ENCODE results near the gene MAGI1.

Gene MAGI1

GRCh38 chr3:65938147-65938546 is 100.6 kb downstream of the MAGI1 start:
- no peak for DNase-seq

DNA sequence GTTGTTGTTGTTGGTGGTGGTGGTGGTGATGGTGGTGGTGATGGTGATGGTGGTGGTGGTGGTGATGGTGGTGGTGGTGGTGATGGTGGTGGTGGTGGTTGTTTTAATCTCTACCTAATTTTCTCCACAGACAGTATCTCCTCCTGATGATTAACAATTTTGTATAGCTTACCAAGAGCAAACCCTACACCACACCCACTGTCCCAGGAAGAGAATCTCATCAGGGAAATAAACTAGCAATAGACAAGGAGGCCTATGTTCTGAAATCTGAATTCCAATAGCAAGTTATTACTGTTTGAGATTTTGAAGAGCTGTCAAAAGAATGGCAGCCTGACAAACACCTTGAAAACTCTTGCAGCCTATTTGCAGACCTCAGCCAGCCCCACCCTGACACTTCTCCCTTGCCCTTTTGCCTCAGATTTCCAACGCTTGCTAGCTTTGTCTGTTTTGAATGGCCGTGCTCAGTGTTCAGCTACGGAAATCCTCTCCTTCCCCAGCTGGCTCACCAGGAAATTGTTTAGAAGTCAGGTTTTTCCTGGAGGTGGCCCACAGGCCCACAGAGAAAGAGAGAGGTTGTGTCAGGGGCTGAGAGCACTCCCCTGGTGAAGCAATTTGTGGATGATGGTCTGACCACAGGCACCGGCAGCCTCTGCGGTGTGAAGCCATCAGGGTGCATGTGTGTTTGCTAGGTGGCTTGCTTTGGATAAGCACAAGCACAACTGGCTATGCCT is 101.6 kb downstream of the MAGI1 start:
- DNase-seq, result no peak

GRCh38 chr3:65935724-65936123 is 103.0 kb downstream of the MAGI1 start:
- no peak for DNase-seq

DNA sequence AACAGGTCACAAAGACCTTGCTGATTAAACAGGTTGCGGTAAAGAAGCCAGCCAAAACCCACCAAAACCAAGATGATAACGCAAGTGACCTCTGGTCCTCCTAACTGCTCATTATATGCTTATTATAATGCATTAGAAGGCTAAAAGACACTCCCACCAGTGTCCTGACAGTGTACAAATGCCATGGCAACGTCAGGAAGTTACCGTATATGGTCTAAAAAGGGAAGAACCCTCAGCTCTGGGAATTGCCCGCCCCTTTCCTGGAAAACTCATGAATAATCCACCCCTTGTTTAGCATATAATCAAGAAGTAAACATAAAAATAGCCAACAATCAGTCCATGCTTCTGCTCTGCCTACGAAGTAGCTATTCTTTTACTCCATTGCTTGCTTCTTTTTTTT is 108.1 kb downstream of the MAGI1 start:
- no peak for DNase-seq

DNA sequence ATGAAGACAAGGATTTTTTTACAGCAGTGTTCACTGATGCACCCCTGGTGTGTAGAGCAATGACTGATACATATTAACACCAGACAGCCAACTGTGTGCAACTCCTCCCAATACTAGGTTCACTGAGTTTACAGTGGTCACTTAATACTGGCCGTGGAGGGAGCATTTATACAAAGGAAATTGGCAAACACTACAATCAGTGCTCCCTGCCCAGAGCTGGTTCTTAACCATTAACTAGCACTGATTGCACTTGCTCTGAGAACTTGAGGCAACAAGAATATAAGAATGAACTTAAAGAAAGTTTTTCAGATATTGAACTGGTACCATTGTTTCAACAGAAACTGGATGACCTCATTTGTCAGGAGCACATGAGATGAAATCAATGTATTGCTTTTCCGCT is 110.6 kb downstream of the MAGI1 start:
- DNase-seq, result no peak

DNA sequence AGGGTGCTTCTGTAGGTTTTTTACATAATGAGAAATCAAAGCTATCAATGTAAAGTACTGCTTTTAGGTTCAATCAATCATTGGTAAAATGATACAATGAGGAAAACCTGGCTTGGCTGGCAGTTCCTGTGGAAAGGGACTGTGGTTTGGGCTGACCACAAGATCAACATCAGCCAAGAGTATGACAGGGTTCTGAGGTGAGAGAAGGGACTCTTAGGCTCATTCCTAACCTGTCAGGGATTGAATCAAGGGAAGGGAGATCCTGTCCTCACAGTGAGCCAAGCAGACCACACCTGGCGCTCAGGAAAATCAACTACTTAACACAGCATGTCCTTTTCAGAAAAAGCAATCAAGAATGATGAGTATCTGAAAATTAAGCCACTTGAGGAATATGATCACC is 111.1 kb downstream of the MAGI1 start:
- DNase-seq, result no peak

GRCh38 chr3:65925254-65925954 is 113.3 kb downstream of the MAGI1 start:
- DNase-seq, result no peak

GRCh38 chr3:65924762-65925161 is 114.0 kb downstream of the MAGI1 start:
- no peak for DNase-seq

DNA sequence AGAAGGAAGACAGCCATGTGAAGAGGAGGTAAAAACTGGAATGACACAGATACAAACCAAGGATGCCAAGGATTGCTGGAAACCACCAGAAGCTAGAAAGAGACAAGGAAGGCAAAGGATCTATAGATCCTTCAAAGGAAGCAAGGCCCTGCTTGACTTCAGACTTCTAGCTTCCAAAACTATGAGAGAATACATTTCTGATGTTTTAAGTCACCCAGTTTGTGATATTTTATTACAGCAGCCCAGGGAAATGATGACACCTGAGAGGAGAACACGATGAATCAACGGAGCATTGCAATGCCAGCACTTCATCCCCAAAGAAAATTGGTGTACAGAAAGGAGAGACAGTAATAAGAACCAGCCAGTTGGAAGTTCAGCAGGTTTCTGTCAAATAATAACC is 116.3 kb downstream of the MAGI1 start:
- DNase-seq, result no peak

- DNase-seq, result no peak
These were observed 118.9 kb downstream of the MAGI1 start for GRCh38 chr3:65919826-65920225.

GRCh38 chr3:65915477-65915876 is 123.2 kb downstream of the MAGI1 start:
- DNase-seq, result no peak

DNA sequence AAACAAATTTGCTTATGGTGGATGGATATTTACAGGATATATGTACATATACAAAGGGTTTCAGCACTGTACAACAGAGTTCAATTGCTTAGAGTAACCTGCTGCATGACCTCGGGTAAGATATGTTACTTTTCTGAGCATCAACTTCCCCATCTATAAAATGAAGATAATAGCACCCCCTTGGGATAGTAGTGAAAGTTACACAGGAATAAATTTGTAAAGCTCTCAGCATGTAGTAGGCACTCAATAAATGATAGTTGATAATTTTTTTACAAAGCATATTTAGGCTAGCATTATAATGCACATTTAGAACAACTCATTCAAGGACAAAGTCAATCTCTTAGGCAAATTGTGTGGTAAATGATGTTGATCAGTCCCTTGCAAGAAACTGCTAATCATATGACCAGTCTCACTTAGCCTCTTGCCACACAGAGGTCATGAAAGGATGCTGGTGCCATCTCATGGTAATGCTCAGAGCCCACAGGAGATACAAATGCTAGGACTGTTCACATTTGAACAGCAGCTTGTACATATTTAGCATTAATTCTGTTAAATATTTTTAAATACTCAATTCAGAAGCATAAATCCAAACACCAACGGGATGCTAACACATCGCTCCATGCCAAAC is 123.9 kb downstream of the MAGI1 start:
- no peak for DNase-seq

DNA sequence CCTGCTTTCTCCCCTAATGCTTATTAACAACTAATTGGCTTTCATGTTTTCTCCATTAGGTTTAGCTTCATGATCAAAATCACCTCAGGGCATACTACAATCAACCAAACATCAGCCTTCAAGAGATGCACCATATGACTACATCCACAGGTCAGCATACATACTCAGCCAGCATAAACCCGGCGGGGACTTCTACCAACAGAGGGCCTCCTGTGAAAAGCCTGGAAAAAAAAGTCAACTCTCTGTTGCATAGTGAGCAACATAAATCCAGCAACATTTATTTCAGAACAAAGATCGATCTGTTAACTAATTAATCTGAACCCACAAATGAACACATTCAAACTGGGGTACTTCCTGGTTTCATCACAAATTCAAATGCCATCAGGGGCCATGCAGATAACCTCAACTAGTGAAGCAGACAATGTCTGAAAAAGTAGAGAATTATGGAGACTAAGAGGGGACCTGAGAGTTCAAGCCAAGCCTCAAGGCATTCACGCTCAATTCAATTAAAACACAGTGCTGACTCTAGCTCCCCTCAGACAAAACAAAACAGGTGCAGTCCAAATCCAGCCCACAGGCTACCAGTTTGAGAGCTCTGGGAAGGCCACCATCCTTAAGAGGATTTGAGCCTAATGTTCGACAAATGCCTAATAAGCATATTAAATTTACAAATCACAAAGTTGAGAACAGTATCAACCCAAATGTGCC is 124.5 kb downstream of the MAGI1 start:
- no peak for DNase-seq

- DNase-seq, result no peak
These were observed 126.1 kb downstream of the MAGI1 start for GRCh38 chr3:65912647-65913046.

DNA sequence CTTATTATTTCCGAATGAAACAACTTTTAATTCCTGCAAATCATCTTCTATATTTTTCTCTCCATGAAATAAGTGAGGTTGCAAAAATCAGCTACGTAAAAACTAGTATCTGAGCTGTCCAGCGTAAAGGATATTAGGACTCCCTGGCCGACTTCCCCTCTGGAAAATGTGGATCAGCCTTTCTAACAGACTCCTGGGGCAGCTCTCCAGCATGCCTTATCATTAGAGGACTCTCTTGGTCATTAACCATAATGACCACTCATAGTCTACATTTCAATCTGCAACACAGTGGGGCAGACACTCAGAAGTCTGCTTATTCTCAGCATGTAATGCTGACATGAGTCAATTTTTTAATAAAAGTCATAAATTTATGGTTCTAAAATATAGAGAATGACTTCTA is 130.1 kb downstream of the MAGI1 start:
- no peak for DNase-seq

DNA sequence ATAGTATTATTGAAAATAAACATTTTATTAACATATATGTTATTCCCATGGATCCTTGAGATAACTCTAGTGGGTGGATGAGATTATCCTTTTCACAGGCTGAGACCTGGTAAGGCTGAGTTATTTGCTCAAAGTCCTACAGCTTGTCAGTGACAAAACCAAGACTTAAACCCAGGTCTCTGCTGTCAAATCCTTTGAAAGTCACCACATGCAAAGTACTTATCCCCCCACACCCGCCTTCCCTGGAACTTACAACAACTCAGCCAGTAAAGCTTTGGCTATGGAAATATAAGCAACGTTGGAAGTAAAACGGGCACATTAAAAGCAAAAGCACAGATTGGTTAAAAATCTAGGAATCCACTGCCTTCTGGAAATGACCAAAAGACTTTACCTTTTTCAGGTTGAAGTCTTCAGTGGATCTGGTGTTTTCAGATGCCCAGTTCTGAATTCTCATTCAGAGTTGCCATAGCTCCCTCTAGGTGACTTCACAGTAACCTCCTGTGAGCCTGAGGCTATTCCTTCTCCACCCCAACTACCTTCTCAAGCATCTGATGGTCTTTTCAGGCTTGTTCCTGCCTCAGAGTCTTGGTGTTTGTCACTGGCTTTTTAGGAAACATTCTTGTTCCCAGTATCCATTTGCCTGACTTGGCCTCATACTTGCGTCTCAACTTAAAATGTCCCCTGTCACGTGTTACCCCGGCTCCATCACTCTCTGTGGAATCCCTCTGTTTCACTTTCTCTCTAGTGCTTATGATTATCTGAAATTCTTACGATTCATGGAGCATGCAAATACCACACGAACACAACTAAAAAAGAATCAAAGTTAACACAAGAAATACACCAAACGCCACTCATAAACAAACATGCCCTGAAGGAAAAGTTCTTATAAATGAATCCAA is 131.2 kb downstream of the MAGI1 start:
- no peak for DNase-seq

DNA sequence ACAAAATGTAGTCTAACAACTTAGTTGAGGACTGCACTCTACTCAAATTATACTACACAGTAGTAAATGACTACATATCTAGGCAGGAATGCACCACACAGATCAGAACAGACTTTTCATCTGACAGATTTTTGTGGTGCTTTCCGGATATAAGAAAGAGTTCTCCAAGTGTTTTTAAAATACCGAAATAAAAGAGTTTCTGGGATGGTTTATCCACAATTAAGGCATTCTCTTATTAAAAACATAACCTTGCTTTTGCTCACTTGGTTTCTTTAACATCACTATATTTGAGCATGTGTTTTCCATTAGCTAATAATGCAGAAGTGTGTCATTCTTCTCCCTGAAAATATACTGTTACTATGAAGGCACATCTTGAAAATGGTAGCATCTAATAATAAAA is 132.9 kb downstream of the MAGI1 start:
- no peak for DNase-seq

GRCh38 chr3:65904016-65904415 is 134.7 kb downstream of the MAGI1 start:
- DNase-seq, result no peak

- peak; percentile 49 for DNase-seq
These were observed 136.4 kb downstream of the MAGI1 start for GRCh38 chr3:65902304-65902793.

DNA sequence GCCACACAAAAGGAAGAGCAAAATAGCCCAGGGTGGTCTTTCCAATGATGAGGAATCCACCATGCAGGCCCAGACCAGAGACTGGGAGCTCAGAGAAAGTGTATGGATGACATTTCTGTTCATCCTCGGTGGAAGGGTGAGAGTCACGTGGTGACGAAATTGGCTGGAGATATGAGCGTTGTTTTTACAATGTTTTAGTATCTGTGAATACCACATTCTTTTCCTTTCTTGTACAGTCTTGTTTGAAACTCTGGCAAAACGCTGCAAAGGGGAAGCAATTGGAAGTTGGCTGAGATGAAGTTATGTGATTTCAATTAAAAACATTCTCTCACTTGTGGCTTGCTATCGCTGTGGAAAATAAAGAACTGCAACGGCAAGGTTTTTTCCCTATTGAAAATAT is 137.5 kb downstream of the MAGI1 start:
- DNase-seq, result no peak

- no peak for DNase-seq
These were observed 139.5 kb downstream of the MAGI1 start for GRCh38 chr3:65899226-65899625.

DNA sequence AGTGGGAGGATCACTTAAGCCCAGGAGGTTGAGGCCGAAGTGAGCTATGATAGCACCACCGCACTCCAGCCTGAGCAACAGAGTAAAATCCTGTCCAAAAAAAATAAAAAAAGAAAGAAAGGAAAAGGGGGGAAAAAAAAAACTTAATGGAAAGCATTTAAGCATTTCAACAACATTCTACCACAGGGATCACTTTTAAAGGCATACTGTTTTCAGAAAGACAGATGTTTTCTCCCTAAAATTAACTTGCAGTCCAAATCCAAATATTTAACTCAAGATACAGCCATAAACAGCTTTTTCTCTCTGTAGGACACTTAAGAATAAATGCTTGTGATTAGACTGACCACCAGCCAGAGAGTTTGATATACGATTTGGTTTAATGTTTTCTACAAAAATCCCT is 141.0 kb downstream of the MAGI1 start:
- DNase-seq, result no peak

Data from DMS153 (cell line).